ENCODE data around the gene RHEBL1.

RHEBL1 gene

GRCh38 chr12:49037947-49038237 is 31.9 kb downstream of the RHEBL1 start:
- no peak for DNase-seq (ENCODE audit: low spot score)
- FAIRE-seq = no peak

- FAIRE-seq (no peak), DNase-seq (ENCODE audit: low spot score) (no peak)
Observed at GRCh38 chr12:49037111-49037946, 32.5 kb downstream of the RHEBL1 start.

GRCh38 chr12:49036029-49036428 is 33.8 kb downstream of the RHEBL1 start:
- no peak for FAIRE-seq
- no peak for DNase-seq (ENCODE audit: low spot score)

GRCh38 chr12:49034286-49034622 is 35.5 kb downstream of the RHEBL1 start:
- no peak for FAIRE-seq
- no peak for DNase-seq (ENCODE audit: low spot score)

GRCh38 chr12:49033611-49034285 is 36.0 kb downstream of the RHEBL1 start:
- FAIRE-seq = no peak
- DNase-seq (ENCODE audit: low spot score) = no peak

- FAIRE-seq (no peak), DNase-seq (ENCODE audit: low spot score) (no peak)
Observed at GRCh38 chr12:49032679-49033447, 36.9 kb downstream of the RHEBL1 start.

GRCh38 chr12:49032276-49032675 is 37.5 kb downstream of the RHEBL1 start:
- DNase-seq (ENCODE audit: low spot score) (no peak), FAIRE-seq (no peak)

- no peak for FAIRE-seq
Observed at GRCh38 chr12:49031573-49032161, 38.1 kb downstream of the RHEBL1 start.

GRCh38 chr12:49030714-49031572 is 38.8 kb downstream of the RHEBL1 start:
- FAIRE-seq (no peak), DNase-seq (ENCODE audit: low spot score) (no peak)

More at GRCh38 chr12:49031573-49032161, 38.1 kb downstream of the RHEBL1 start:
- no peak for DNase-seq (ENCODE audit: low spot score)

- no peak for DNase-seq (ENCODE audit: low spot score)
- FAIRE-seq = no peak
Observed at GRCh38 chr12:49030119-49030518, 39.7 kb downstream of the RHEBL1 start.

- DNase-seq (ENCODE audit: low spot score) (no peak), FAIRE-seq (no peak)
Observed at GRCh38 chr12:49028666-49029275, 41.0 kb downstream of the RHEBL1 start.

- DNase-seq (ENCODE audit: low spot score) (no peak), FAIRE-seq (no peak)
Observed at GRCh38 chr12:49027846-49028555, 41.8 kb downstream of the RHEBL1 start.

- no peak for FAIRE-seq
- no peak for DNase-seq (ENCODE audit: low spot score)
Observed at GRCh38 chr12:49026678-49027480, 42.9 kb downstream of the RHEBL1 start.

GRCh38 chr12:49026101-49026500 is 43.7 kb downstream of the RHEBL1 start:
- DNase-seq (ENCODE audit: low spot score) (no peak), FAIRE-seq (no peak)

- FAIRE-seq (no peak), DNase-seq (ENCODE audit: low spot score) (no peak)
Observed at GRCh38 chr12:49025463-49025862, 44.3 kb downstream of the RHEBL1 start.

- FAIRE-seq (no peak), DNase-seq (ENCODE audit: low spot score) (no peak)
Observed at GRCh38 chr12:49024543-49024942, 45.2 kb downstream of the RHEBL1 start.

- DNase-seq (ENCODE audit: low spot score) (no peak), FAIRE-seq (no peak)
Observed at GRCh38 chr12:49023812-49024211, 46.0 kb downstream of the RHEBL1 start.

- no peak for DNase-seq (ENCODE audit: low spot score)
- no peak for FAIRE-seq
Observed at GRCh38 chr12:49022558-49023178, 47.1 kb downstream of the RHEBL1 start.

All from RCC 7860 (cell line).